GM12891 (cell line): ENCODE data around the gene PREPL.

Source experiments
- POLR2A ChIP-seq: IDR thresholded peaks from 2 replicates; pipeline ENCODE4 v1.6.1; 2011; ENCODE audit warnings: low read depth, low read length, control low read depth
- POLR2AphosphoS5 ChIP-seq: IDR thresholded peaks from 2 replicates; pipeline ENCODE4 v1.6.1; 2011; ENCODE audit warnings: low read depth, low read length, control low read depth
- SPI1 ChIP-seq: IDR thresholded peaks from 2 replicates; pipeline ENCODE4 v1.6.1; 2011; ENCODE audit warnings: low read depth, low read length, control low read depth
- TAF1 ChIP-seq: IDR thresholded peaks from 2 replicates; pipeline ENCODE4 v1.6.1; 2011; ENCODE audit warnings: low read depth, low read length, control low read depth

GRCh38 chr2:44349506-44349905 lies 11.8 kb downstream of the PREPL start:
- TF ChIP-seq POLR2A (no peak), SPI1 (no peak), POLR2AphosphoS5 (no peak), TAF1 (no peak)
